ENCODE measurements around the gene IFFO2. TPM values are rescaled to one million over a fixed set of nuclear protein-coding genes. Genes with fewer than 3 reads are reported as not detected.

The IFFO2 gene
- total and polyA plus RNA-seq, 2 of the 13 experiments (the other 11 are each of a cell fraction or from before 2014, with no cell fraction given) = 7.3 to 16.7 TPM

GRCh38 chr1:18901147-18901951 lies 55.1 kb downstream of the IFFO2 start (continued):
- TF ChIP-seq ATF5 (CRISPR knock-in tag; IDR thresholded peaks at IDR 0.05; ENCODE audit: low read depth) (no peak), ZNF329 (CRISPR knock-in tag; IDR thresholded peaks at IDR 0.05; ENCODE audit: low read depth) (no peak), ELK4 (CRISPR knock-in tag; IDR thresholded peaks at IDR 0.05; ENCODE audit: borderline replicate concordance) (no peak), ZNF576 (CRISPR knock-in tag; IDR thresholded peaks at IDR 0.05) (no peak), BCL3 (CRISPR knock-in tag; IDR thresholded peaks at IDR 0.05) (no peak), KDM3A (CRISPR knock-in tag; IDR thresholded peaks at IDR 0.05; ENCODE audit: low read depth) (peak; percentile 76; the same call in 1 of the 2 replicates), HNRNPUL1 (IDR thresholded peaks at IDR 0.05; ENCODE audit: low read depth, low read length) (no peak), ZNF143 (CRISPR knock-in tag; IDR thresholded peaks at IDR 0.05) (no peak), ZNF784 (CRISPR knock-in tag; IDR thresholded peaks at IDR 0.05; ENCODE audit: borderline replicate concordance) (no peak), SMARCE1 (IDR thresholded peaks at IDR 0.05; ENCODE audit: borderline replicate concordance) (no peak), ZNF30 (CRISPR knock-in tag; IDR thresholded peaks at IDR 0.05) (no peak), HMGXB4 (CRISPR knock-in tag; IDR thresholded peaks at IDR 0.05; ENCODE audit: borderline replicate concordance in 1 of 2, low read depth in 1 of 2) (peak; percentile 48 to 56; a peak in 3 of 4 replicates), LRRFIP1 (CRISPR knock-in tag; conservative IDR thresholded peaks at IDR 0.05) (no peak), KDM5A (IDR thresholded peaks at IDR 0.05; ENCODE audit: borderline replicate concordance, low read length) (no peak), TBX3 (IDR thresholded peaks at IDR 0.05; ENCODE audit: borderline replicate concordance) (no peak), ZNF746 (CRISPR knock-in tag; IDR thresholded peaks at IDR 0.05) (peak; percentile 59; the same call in 1 of the 2 replicates), HMG20A (CRISPR knock-in tag; IDR thresholded peaks at IDR 0.05; ENCODE audit: borderline replicate concordance) (peak; percentile 84), ZNF441 (CRISPR knock-in tag; IDR thresholded peaks at IDR 0.05; ENCODE audit: borderline replicate concordance) (no peak), EHMT2 (IDR thresholded peaks at IDR 0.05; ENCODE audit: borderline replicate concordance, low read depth, low read length) (no peak)
